H1 (cell line): Measurements from ENCODE around the gene CRADD. TPM values are rescaled to one million over a fixed set of nuclear protein-coding genes. Genes with fewer than 3 reads are reported as not detected.

Experiments used
- CTCF ChIA-PET: fragments of 300-600 bp; sonication (Branson Sonifier 250); formaldehyde crosslinking; loops from one replicate; lab custom pipeline; 2021; ENCODE audit not compliant: partially characterized antibody; lab: Charles Lee
- POLR2A ChIA-PET: fragments of 300-600 bp; sonication (Branson Sonifier 250); formaldehyde crosslinking; loops from one replicate; lab custom pipeline; 2021; ENCODE audit warnings: inconsistent platforms; ENCODE audit not compliant: partially characterized antibody; lab: Charles Lee
- DNase-seq, 2 experiments: peaks; one replicate each; pipeline versions ENCODE4 v3.0.0 to v3.0.0-alpha.2; 2010 to 2022; ENCODE audit warnings: low spot score in 2 of 2, low read depth in 1 of 2, mixed read lengths in 1 of 2
- FAIRE-seq: peaks from 2 replicates; lab custom pipeline; 2011; peaks lifted over from hg19 to GRCh38; lab: Jason Lieb, UNC
- H2AFZ ChIP-seq: 2 replicates; pipeline ENCODE4 v1.8.1; 2012; ENCODE audit warnings: low read length, inconsistent platforms
- H2AK5ac ChIP-seq: 2 replicates; pipeline ENCODE4 v1.6.1; 2013; ENCODE audit warnings: low read depth, low read length
- H2BK120ac ChIP-seq: replicated peaks from 2 replicates; pipeline ENCODE3; 2013; ENCODE audit warnings: low read depth, low read length, inconsistent platforms
- H2BK12ac ChIP-seq: 2 replicates; pipeline ENCODE4 v1.6.1; 2013; ENCODE audit warnings: low read depth, low read length
- H2BK15ac ChIP-seq: 2 replicates; pipeline ENCODE4 v1.6.1; 2013; ENCODE audit warnings: low read length
- H2BK20ac ChIP-seq: 2 replicates; pipeline ENCODE4 v1.6.1; 2013; ENCODE audit warnings: low read length
- H2BK5ac ChIP-seq: 2 replicates; pipeline ENCODE4 v1.6.1; 2013; ENCODE audit warnings: low read depth, low read length
- H3K14ac ChIP-seq: 2 replicates; pipeline ENCODE4 v1.6.1; 2013; ENCODE audit warnings: inconsistent platforms; ENCODE audit not compliant: insufficient read length
- H3K18ac ChIP-seq: 2 replicates; pipeline ENCODE4 v1.6.1; 2013; ENCODE audit warnings: low read length; ENCODE audit errors: extremely low read depth
- H3K23ac ChIP-seq: 2 replicates; pipeline ENCODE4 v1.6.1; 2013; ENCODE audit warnings: inconsistent platforms; ENCODE audit not compliant: insufficient read length
- H3K23me2 ChIP-seq: 2 replicates; pipeline ENCODE4 v1.6.1; 2013; ENCODE audit warnings: low read depth, low read length
- H3K27ac ChIP-seq: 2 replicates; pipeline ENCODE4 v1.6.1; 2011; ENCODE audit warnings: low read depth, low read length, inconsistent platforms
- H3K27me3 ChIP-seq, 4 experiments: replicated peaks in 1 of 4; 1 replicate in 1 of 4; 2 replicates in 3 of 4; pipeline versions ENCODE4 v1.6.1 to v1.8.1; 2011 to 2013; ENCODE audit warnings: low read length in 3 of 4, mild to moderate bottlenecking in 3 of 4, inconsistent platforms in 2 of 4, mixed read lengths in 2 of 4, moderate library complexity in 1 of 4; ENCODE audit not compliant: control insufficient read depth in 3 of 4, insufficient read depth in 3 of 4; ENCODE audit errors: extremely low read depth in 1 of 4
- H3K36me3 ChIP-seq, 4 experiments: 2 replicates each; pipeline versions ENCODE4 v1.6.1 to v1.8.1; 2011 to 2013; ENCODE audit warnings: mild to moderate bottlenecking in 4 of 4, low read length in 3 of 4, moderate library complexity in 2 of 4, control low read depth in 1 of 4, inconsistent platforms in 1 of 4; ENCODE audit not compliant: insufficient read depth in 4 of 4, control insufficient read depth in 2 of 4
- H3K4ac ChIP-seq: replicated peaks from 2 replicates; pipeline ENCODE3; 2013; ENCODE audit warnings: low read length, low read depth, mixed read lengths, inconsistent platforms; ENCODE audit not compliant: insufficient read length
- H3K4me1 ChIP-seq, 4 experiments: replicated peaks in 1 of 4; 1 replicate in 1 of 4; 2 replicates in 3 of 4; pipeline versions ENCODE4 v1.6.1 to v1.8.1; 2011 to 2013; ENCODE audit warnings: low read length in 3 of 4, inconsistent platforms in 2 of 4, mixed read lengths in 1 of 4; ENCODE audit not compliant: insufficient read depth in 4 of 4, control insufficient read depth in 3 of 4
- H3K4me2 ChIP-seq, 2 experiments: 2 replicates each; pipeline versions ENCODE4 v1.6.1 to v1.8.1; 2011 to 2013; ENCODE audit warnings: low read depth in 2 of 2, low read length in 2 of 2, control low read depth in 1 of 2, inconsistent platforms in 1 of 2, mild to moderate bottlenecking in 1 of 2; ENCODE audit not compliant: insufficient read depth in 1 of 2
- H3K4me3 ChIP-seq, 4 experiments: fragments of 200-600, 300-600 bp in 1 of 4; sonication (generic), shearing (Covaris generic), sonication (Bioruptor Twin) in 1 of 4; 2 replicates each; pipeline versions ENCODE4 v1.5.1 to v1.8.1; 2011 to 2016; ENCODE audit warnings: low read length in 4 of 4, low read depth in 3 of 4, control low read depth in 2 of 4, inconsistent platforms in 2 of 4, mild to moderate bottlenecking in 2 of 4, mixed read lengths in 1 of 4, moderate library complexity in 1 of 4; ENCODE audit not compliant: insufficient read depth in 2 of 4; ENCODE audit errors: extremely low read depth in 1 of 4
- H3K56ac ChIP-seq: replicated peaks from 2 replicates; pipeline ENCODE3; 2013; ENCODE audit warnings: low read depth, mild to moderate bottlenecking, mixed read lengths, low read length, inconsistent platforms; ENCODE audit not compliant: insufficient read length
- H3K79me1 ChIP-seq: 2 replicates; pipeline ENCODE4 v1.6.1; 2013; ENCODE audit warnings: low read depth, low read length, control low read depth
- H3K79me2 ChIP-seq, 2 experiments: 2 replicates each; pipeline versions ENCODE4 v1.6.1 to v1.8.1; 2012 to 2013; ENCODE audit warnings: low read length in 2 of 2, mild to moderate bottlenecking in 2 of 2, inconsistent platforms in 1 of 2; ENCODE audit not compliant: insufficient read depth in 2 of 2, control insufficient read depth in 1 of 2
- H3K9ac ChIP-seq, 4 experiments: replicated peaks in 1 of 4; 1 replicate in 1 of 4; 2 replicates in 3 of 4; pipeline versions ENCODE4 v1.6.1 to v1.8.1; 2011 to 2013; ENCODE audit warnings: low read depth in 3 of 4, low read length in 3 of 4, control low read depth in 2 of 4, mild to moderate bottlenecking in 2 of 4, moderate library complexity in 2 of 4, inconsistent platforms in 1 of 4; ENCODE audit errors: extremely low read depth in 1 of 4
- H3K9me3 ChIP-seq, 2 experiments: 2 replicates each; pipeline versions ENCODE4 v1.6.1 to v1.8.1; 2012 to 2013; ENCODE audit warnings: mild to moderate bottlenecking in 2 of 2, moderate library complexity in 2 of 2, control low read depth in 1 of 2, inconsistent platforms in 1 of 2, low read depth in 1 of 2, low read length in 1 of 2, mixed read lengths in 1 of 2; ENCODE audit not compliant: insufficient read depth in 2 of 2
- H4K20me1 ChIP-seq, 2 experiments: replicated peaks in 1 of 2; 2 replicates each; pipeline versions ENCODE3 to v1.8.1; 2011 to 2013; ENCODE audit warnings: inconsistent platforms in 2 of 2, low read length in 2 of 2, mild to moderate bottlenecking in 1 of 2; ENCODE audit not compliant: insufficient read depth in 2 of 2, control insufficient read depth in 1 of 2
- H4K5ac ChIP-seq: 2 replicates; pipeline ENCODE4 v1.6.1; 2013; ENCODE audit warnings: low read length, low read depth, mixed read lengths, inconsistent platforms; ENCODE audit not compliant: insufficient read length
- H4K8ac ChIP-seq: 2 replicates; pipeline ENCODE4 v1.8.0; 2013; ENCODE audit warnings: mild to moderate bottlenecking, moderate library complexity, low read length, inconsistent platforms; ENCODE audit not compliant: insufficient read depth; ENCODE audit errors: extremely low read depth
- H4K91ac ChIP-seq: replicated peaks from 2 replicates; pipeline ENCODE3; 2013; ENCODE audit warnings: low read length, mixed read lengths, inconsistent platforms; ENCODE audit not compliant: insufficient read length
- POU5F1 ChIP-seq: IDR thresholded peaks from 2 replicates; pipeline ENCODE4 v1.6.1; 2011; ENCODE audit warnings: low read depth, mild to moderate bottlenecking, low read length, moderate library complexity
- WGBS, 2 experiments: shearing (Covaris generic) in 1 of 2; methylation state at CpG; one replicate each; pipeline versions ENCODE4 v1.1.6 to v1.1.7; 2013 to 2015; ENCODE audit warnings: low lambda C conversion rate in 2 of 2, mixed read lengths in 2 of 2, inconsistent platforms in 1 of 2, low coverage in 1 of 2, missing lambda C conversion rate in 1 of 2; ENCODE audit not compliant: insufficient replicate concordance in 2 of 2, insufficient coverage in 1 of 2, insufficient read length in 1 of 2; ENCODE audit errors: extremely low coverage in 1 of 2, missing lambda C conversion rate in 1 of 2; 5-methylcytosine and 5-hydroxymethylcytosine counted together
- polyA plus RNA-seq, 7 experiments: library from polyadenylated mRNA; depleted of rRNA in 3 of 7; stranded (reverse) in 5 of 7; unstranded in 2 of 7; fragments of >200 nt in 5 of 7; fragments of 200-250 nt in 2 of 7; gene quantifications; 1 replicate in 5 of 7; 2 replicates in 1 of 7; 4 replicates in 1 of 7; pipeline versions ENCODE4 v1.2.1 to v1.2.3, GENCODE V29; 2011 to 2013; ENCODE audit warnings: missing spikeins in 2 of 7, mixed read lengths in 2 of 7
- total RNA-seq: library from RNA; stranded (reverse); fragmentation: NEBNext Ultra II Directional; extraction: Animal tissue kit (Norgen Biotek cat#: 25700); gene quantifications from 2 replicates; pipeline ENCODE4 v1.2.1, GENCODE V29; 2021

CRADD gene
- total and polyA plus RNA-seq, 2 of the 8 experiments (the other 6 are each of a cell fraction or from before 2014, with no cell fraction given): 8.1 to 15.4 TPM

DNA sequence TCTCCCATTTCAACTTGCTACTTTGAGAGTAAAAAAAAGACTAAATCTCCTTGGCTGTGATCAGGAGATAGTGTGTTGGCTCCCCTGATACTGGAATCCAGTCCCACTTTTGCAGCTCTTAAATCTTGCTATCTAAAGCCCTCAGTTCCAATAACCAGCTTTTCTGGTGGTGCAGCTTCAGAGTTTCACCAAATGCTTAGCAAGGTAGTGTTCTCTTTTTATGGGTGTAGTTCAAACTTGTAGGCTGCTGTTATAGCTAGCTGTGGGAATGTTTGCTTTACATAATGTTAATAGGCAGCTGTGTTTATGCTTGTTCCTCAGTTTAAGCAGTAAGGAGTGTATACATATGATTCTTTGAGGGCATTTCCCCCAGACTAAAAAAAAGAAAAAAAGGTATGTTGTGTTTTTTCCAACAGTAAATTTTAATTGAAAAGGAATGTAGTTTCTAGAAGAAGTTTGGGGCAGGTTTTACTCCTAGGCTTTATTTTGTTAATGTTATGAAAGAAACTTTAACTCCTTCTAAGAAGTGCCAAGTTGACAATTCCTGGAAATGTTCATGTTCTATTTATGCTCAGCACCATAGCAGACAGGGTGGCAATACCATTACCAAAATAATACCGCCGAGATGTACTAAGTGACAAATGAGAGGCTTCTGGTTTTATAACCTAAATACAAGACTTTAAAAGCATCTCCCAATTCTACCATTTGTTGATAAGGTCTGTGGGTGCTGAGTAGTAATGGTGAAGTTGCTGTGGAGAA, 12.1 kb downstream of the CRADD start:
- H2AFZ ChIP-seq: no peak overlapping the region
- no peak for DNase-seq
- 0 out of 7 replicates have a peak, but pooled peaks cover 0 to 4% (median 0%) of the 10 kb centered on the region in 4 experiments for H3K4me1 ChIP-seq
- H2BK120ac ChIP-seq: no peak overlapping the region
- H3K79me1 ChIP-seq: no peaks in the 10 kb centered on the region
- no peak overlapping the region for H2AK5ac ChIP-seq
- H3K36me3 ChIP-seq: no peaks in the 10 kb centered on the region
- WGBS, 2 experiments: 95% methylated on average over 2 of the region's 2 CpGs; no CpG with 5 or more reads in 1 of the 2 experiments
- H3K27ac ChIP-seq: no peak overlapping the region
- H3K9me3 ChIP-seq: no peaks in the 10 kb centered on the region
- no peak overlapping the region for H3K18ac ChIP-seq
- H3K56ac ChIP-seq: no peak overlapping the region
- no peak overlapping the region for H3K4ac ChIP-seq
- H3K79me2 ChIP-seq: no peaks in the 10 kb centered on the region
- no peak overlapping the region for H4K8ac ChIP-seq
- ChIA-PET CTCF (no interaction called here), POLR2A (interaction anchor here (0.8 to 1.5 kb wide), 2 partner anchors 10 to 117 kb away, joined by 3 to 4 read pairs; partner anchors contain the start of gene SOCS2)
- H4K20me1 ChIP-seq: no peaks in the 10 kb centered on the region
- no peak overlapping the region for H2BK20ac ChIP-seq
- TF ChIP-seq POU5F1: no peak
- no peak overlapping the region for H3K23ac ChIP-seq
- H4K5ac ChIP-seq: no peak overlapping the region
- no peak overlapping the region for H2BK5ac ChIP-seq
- H3K4me3 ChIP-seq: no peak overlapping the region
- H3K14ac ChIP-seq: no peak overlapping the region
- no peak for FAIRE-seq
- H3K9ac ChIP-seq: no peak overlapping the region
- no peaks in the 10 kb centered on the region for H3K27me3 ChIP-seq
- no peak overlapping the region for H2BK15ac ChIP-seq
- H3K4me2 ChIP-seq: no peak overlapping the region
- H2BK12ac ChIP-seq: no peak overlapping the region
- H3K23me2 ChIP-seq: no peaks in the 10 kb centered on the region; the same call in 1 of the 2 replicates
- no peak overlapping the region for H4K91ac ChIP-seq
